GM11168 (cell line): ENCODE results near the gene MAU2.

Experiments
- in situ Hi-C: fragments of 300-500 bp; cut with MboI; formaldehyde crosslinking; loops from one replicate; pipeline ENCODE4 v1.12.0; 2022; ENCODE audit warnings: low sequenced_read_pairs; ENCODE audit not compliant: unreplicated experiment

MAU2 gene, protein sequence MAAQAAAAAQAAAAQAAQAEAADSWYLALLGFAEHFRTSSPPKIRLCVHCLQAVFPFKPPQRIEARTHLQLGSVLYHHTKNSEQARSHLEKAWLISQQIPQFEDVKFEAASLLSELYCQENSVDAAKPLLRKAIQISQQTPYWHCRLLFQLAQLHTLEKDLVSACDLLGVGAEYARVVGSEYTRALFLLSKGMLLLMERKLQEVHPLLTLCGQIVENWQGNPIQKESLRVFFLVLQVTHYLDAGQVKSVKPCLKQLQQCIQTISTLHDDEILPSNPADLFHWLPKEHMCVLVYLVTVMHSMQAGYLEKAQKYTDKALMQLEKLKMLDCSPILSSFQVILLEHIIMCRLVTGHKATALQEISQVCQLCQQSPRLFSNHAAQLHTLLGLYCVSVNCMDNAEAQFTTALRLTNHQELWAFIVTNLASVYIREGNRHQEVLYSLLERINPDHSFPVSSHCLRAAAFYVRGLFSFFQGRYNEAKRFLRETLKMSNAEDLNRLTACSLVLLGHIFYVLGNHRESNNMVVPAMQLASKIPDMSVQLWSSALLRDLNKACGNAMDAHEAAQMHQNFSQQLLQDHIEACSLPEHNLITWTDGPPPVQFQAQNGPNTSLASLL

DNA sequence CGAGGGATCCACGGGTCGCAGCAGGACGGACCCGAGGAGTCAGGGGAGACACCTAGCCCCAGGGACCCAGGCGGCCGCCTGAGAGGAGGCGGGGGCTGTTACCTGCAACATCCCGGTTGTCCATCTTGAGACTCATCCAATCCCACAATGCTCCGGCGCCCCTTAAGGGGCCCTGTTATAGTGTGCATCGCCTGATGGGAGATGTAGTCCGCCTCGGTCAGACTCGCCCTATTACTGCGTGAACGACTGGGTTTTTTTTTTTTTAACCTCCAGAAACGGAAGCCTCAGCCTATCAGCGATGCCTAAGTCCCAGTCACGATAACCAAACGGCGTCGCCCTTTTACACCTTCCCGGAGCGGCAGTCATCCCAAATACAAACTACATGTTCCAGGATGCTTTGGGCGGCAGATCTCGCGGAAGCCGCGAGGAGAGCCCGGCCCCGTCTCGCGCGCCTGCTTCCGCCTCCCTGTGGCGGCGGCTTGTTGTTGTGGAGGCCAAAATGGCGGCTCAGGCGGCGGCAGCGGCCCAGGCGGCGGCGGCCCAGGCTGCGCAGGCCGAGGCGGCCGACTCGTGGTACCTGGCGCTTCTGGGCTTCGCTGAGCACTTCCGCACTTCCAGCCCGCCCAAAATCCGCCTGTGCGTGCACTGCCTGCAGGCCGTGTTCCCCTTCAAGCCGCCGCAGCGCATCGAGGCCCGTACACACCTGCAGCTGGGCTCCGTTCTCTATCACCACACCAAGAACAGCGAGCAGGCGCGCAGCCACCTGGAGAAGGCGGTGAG is at the start of gene MAU2, which contains the start of gene SUGP1:
TSS of gene MAU2 (plus strand) at position 469 of the 780 bp plus-strand sequence. CDS start at position 500, 31 bp downstream.
TSS of gene SUGP1 (minus strand) at position 149 of the 780 bp plus-strand sequence. CDS start at position 136, 13 bp downstream.
- in situ Hi-C loops: no loop called here

DNA sequence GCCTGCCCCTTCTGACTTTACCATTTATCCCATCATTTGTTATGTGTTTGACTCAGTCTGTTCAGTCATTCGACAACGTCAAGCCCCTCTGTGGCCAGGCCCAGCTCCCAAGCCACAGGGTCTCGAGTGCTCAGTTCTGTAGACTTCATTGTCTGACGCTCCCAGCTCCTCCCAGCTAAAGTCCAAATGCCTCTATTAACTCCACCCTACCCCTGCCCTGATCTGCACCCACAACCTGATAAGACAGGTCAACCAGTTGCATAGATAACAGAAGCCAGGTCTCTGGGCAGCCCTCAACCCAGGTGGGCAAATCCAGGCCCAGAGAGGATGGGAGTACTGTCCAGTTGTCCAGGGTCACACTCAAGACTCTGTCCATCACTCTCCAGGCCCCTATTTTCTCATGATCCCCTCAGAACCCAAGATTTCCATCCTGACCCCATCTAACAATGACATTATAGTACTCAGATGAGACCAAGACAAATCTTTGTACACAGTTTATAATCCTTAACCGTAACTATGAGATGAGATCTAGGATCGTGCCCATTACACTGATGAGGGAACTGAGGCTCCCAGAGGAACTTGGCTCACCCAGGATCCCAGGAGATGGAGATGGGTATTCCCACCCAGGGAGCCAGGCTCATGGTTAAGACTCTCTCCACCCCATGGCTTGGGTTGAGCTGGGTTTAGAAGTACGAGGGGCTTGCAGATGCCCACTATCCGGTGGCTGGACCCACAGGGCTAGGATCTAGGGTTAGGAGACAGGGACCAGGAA is 48.6 kb upstream of the MAU2 start:
- in situ Hi-C loops: no loop called here

DNA sequence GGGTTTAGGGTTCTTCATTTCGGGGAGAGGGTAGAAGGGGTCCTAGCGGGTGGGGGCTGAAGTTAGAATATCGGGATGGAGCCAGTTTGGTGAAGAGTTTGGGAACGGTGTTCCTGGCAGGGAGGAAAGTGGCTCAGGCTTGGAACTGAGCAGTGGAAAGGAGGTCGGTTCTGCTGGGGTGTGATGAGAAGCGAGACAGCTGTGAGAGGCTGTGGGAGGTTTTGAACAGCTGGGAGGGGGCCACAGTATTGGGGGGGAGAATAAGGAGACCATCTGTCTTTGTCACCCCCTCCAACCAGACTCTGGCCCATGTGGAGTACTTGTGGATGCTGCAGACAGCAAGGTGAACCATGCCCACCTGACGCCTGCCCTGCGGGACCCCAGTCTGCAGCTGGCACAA is 46.5 kb upstream of the MAU2 start:
- in situ Hi-C loops: no loop called here

DNA sequence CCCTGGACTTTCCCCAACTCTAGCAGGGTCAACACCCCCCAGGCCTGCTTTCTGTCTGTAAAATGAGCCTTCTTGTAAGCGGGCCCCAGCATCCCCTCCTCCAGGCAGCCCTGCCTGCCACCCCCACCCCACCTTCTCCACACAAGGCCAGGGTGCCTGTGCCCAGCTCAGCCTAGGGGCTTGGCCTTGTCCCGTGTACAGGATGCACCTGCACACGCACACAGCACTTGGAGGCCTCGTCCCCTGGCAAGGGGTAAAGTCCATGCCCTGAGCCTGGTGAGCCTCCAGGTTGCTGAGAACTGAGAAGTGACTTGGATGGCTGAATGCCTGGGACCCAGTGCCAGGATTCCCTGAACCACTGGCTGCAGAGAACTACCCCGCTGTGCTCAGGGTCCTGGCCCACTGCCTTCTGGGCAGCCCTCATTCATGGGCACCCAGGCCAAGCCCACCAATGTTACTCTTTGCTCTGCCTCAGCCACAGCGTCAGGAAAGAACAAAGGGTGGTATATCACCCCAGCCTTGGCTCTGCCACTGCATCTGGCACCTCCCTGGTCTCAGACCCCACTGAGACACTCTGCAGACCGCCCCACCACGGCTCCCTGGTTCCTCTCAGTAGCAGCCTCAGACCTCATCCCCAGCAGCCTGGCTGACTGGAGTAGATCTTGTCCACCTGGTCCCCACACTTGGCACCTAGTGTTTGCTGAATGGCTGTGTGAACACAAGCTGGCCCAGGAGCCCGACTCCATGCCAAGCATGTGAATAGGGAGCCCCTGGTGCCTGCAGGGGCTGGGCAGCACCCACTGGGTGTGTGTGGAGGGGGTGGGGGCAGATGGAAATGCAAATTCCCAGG is 45.7 kb upstream of the MAU2 start:
- in situ Hi-C loops: no loop called here

DNA sequence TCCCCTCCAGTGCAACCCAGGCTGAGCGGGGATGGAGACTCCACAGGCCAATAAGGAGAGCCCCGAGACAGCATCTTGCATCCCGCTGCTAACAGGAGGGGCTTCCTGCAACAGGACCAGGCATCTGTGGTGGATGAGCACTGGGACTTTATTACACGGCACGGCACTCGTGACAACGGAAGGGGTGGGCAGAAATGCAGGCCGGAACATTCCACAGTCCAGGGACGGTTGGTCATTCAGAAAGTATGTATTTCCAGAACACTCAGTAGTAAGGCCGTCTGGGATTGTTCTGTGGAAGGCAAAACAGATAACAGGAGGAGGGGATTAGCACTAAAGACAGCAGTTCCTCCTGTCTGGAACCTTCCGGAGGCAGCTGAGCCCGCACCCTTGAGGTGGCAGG is 44.2 kb upstream of the MAU2 start:
- in situ Hi-C loops: no loop called here

DNA sequence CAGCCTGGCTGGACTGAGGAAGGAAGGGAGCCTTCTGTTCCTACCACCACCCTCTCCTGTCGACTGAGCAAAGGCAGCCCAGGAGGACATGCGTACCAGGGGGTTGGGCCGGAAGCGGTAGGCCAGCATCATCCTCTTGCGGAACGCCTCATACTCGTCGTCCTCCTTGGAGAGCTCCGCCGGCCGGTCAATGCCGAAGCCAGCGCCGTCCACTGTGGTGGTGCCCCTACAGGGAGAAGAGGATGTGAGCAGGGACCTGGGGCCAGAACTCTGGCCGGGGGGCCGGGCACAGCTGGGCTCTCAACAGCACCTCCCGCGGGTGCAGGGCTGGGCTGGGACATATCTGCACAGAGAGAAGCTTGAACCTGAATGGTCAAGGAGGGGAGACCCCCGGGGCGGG is 43.8 kb upstream of the MAU2 start:
- in situ Hi-C loops: no loop called here

DNA sequence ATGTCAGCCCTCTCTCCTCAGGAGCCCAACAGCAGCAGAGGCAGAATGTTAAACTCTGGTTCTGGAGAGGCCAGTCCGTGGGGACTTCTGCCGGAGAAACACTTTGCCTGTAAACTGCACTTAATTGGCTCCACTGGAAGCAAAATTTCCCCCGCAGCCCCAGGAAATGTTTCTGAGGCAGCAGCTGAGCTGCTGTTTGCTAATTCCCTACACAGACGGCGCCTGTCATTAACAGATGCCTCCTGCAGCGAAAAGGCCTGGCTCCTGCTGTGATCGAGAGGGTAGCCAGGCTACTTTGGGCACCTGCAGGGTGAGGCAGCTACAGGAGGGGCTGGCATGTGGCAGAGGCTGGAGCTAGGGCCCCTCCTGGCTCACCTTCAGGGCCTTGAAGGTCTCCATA is 42.3 kb upstream of the MAU2 start:
- in situ Hi-C loops: no loop called here

DNA sequence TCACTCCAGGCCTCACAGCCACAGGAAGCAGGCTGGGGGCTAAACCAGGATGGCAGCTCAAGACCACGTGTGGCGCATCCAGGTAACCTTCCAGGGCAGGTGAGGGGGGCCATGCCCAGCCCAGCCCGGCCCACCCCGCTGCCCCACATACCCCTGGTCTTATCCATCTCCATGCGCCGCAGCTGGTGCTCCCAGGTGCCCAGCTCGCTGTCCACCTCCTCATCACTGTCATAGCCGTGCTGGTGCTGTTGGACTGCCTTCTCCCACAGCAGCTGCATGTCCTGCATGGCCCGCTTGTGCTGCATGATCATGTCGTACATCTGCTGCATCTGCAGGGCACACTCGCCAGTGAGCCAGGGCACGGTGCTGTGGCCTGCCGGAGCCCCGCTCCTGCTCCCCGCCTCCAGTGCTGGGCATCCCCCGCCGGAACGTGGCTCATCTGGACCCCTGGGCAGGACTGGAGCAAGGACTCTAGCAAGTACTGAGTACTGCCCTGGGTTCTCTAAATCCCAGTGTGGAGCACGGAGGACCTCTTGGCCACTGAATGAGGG is 41.5 kb upstream of the MAU2 start:
- in situ Hi-C loops: no loop called here

DNA sequence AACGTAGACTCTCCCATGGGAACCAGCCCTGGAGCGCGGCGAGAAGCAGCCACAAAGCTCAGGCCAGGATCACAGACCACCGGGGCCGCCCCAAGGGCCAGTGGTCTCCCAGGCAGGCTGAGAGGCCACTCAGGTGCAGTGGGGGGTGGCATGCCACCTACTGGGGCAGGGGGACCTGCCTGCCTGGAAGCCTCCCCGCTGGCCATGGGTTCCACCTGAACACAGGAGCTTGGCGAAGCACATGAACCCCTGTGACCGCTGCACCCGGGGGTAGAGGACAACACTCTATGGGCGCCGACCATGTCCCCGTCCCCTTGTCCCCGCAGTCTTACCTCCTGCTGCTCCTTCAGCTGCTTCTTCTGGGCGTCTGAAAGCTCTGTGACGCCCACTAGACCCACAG is 40.8 kb upstream of the MAU2 start:
- in situ Hi-C loops: no loop called here

DNA sequence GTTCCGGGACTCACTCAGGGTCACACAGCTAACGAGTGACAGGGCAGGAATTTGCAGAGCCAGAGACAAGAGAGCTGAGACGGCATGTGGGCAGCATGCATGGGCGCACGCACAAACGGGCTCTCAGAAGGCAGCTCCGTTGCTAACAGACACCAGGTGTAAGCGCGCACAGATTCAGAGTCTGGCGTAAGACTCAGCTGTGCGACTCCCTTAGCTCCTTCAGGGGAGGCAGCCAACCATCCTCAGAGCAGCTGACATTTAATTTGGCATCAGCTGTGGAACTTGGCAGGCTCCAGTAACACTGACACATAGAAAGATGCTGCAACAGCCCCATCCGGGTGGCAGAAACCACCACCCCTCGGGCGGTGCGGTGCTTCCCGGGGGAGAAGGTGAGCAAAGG is 40.1 kb upstream of the MAU2 start:
- in situ Hi-C loops: no loop called here

DNA sequence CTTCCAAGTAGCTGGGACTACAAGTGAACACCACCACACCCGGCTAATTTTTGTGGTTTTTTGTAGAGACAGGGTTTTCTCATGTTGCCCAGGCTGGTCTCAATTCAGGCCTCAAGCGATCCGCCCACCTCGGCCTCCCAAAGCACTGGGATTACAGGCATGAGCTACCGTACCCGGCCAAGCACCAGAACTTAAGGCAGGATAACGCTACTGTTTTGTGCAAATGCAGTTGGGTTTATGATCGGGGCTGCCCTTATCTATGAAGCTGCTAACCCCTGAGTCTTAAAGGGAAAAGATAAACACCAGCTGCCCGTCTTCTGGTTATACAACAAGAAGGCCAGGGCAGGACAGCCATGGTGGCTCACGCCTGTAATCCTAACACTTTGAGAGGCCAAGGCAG is 34.9 kb upstream of the MAU2 start:
- in situ Hi-C loops: no loop called here

DNA sequence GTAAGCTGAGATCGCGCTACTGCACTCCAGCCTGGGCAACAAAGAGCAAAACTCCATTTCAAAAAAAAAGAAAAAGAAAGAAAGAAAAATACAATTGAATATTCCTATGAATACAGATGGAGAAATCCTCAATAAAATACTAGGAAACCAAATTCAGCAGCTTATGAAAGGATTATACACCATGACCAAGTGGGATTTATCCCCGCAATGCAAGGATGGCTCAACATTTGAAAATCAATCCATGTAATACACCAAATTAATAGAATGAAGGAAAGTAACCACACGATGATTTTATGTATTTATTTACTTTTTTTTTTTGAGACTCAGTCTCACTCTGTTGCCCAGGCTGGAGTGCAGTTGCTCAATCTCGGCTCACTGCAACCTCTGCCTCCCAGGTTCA is 28.0 kb upstream of the MAU2 start:
- in situ Hi-C loops: no loop called here

DNA sequence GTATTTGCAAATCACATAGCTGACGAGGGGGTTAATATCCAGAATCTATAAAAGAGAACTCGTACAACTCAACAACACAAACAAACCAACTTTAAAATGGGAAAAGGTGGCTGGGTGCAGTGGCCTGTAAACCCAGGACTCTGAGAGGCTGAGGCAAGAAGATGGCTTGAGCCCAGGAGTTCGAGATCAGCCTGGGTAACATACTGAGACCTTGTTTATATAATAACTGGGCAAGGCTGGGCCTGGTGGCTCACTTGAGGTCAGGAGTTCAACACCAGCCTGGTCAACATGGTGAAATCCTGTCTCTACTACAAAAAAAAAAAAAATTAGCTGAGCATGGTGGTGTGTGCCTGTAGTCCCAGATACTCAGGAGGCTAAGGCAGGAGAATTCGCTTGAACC is 25.7 kb upstream of the MAU2 start:
- in situ Hi-C loops: no loop called here

DNA sequence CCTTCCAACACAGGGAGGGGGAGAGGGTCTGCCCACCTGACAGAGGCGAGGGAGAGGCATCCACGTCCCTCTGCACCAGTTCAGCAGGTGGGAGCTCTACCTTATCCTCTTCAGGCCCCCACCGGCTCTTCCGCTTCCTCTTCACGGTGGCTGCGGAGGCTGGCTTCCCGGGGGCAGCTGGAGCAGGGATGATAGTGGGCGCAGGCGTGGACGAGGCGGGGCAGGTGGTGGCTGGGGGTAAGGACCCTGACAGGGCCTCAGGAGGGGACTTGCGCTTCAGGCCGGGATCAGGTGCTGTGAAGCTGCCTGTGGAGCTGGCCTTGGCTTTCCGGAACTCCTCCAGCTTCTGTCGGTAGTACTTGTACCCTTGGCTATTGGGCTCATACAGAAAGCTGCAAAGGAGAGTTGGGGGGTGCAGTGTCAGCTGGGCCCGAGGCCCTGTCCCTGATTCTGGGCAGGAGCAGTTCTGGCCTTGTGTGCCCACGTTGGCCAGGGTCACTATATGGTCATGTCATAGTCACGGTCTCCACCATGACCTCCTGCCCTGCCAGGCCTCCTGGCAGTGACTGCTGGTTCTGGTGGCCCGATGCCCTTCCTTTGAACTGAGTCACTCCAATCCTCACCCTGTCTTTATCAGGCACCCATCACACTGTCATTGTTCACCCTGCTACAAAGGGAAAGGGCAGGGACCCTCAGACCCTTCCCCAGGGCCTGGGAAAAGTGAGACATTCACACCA is 23.5 kb upstream of the MAU2 start:
- in situ Hi-C loops: no loop called here

DNA sequence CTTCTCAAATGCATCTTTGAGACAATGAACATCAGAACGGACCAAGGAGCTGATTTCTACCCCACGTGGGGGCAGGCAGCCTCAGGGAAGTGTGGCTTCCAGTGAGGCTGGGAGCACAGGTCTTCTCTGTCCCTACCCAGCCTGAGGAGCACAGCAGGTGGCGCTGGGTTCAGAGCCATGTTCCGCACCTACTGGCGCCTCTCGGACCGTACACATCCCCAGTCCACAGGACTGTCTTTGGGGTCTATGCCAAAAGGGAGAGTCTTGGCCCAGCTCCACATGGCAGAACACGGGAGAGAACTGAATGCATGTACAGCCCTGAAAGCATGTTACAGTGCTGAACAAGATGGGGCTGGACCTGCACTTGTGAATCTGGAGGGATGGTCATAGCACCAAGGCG is 22.9 kb upstream of the MAU2 start:
- in situ Hi-C loops: no loop called here

DNA sequence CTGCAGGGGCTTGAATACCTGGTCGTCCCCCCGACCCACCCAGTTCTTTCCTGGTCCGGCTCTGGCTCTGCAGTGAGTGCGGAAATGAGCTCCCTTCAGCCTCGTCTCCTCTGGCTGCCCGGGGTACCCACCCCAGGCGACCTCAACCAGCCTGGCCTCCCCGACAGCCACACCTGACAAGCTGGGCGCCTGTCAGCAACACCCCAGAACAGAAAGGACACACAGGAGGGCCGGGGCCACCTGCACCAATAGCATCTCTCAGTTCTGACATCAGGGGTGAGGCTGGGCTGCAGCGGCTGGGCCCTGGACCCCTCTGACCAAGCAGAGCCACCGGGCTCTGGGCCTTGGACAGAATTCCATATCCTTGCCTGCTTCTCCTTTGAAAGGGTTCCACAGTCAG is 20.0 kb upstream of the MAU2 start:
- in situ Hi-C loops: no loop called here

DNA sequence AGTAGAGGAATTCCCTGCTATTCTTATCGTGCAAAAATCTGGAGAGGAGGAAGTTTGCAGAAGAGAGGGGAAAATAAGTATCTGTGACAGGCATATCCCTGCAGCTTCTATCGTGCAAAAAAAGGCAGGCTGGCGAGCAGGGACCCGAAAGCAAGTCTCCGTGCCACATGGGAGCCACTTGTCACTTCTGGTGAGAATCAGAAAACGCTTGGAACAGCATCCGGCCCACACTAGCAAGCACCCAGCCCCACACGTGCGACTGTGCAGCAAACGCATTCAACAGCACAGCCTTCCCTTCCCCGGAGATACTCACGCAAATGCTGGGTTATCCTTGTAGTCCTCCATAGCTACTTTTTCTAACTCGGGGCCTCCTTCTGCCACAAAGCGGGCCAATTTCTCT is 17.2 kb upstream of the MAU2 start:
- in situ Hi-C loops: no loop called here

DNA sequence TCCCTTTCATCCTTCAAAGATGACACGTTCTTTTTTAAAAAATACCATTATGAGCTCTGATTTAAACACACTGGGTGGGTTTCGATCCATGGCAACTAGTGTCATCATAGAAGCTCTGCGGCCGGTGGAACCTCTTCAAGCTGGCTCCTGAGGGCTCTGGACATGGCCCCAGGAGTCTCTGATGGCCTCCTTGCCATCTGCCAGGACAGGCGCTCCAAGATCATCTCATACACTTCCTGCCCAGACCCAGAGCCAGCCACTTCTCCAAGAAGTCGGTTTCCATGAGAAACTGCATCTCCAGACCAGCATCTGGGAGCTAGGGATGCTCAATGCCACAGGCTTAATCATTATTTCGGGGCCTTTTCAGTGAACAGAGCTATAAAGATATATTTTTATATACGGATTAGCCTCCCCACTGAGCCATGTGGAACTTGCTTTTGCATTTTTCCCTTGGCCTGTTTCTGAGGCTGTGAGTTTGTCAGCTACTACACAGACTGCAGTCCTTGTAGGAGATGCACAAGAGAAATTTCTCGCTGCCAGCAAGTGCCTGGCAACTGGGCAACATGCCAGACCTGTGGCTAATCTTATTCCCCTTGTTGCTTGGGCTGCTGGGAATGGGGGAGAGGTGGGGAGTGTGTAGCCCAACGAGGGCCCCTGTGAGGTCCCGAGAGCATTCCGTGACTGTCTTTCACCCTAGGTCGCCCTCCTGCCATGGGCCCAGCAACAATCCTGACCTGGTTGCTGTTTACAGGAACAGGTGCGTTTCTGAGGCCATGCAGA is 16.3 kb upstream of the MAU2 start:
- in situ Hi-C loops: no loop called here
